Measurements from ENCODE around the gene CPS1.

The CPS1 gene

DNA sequence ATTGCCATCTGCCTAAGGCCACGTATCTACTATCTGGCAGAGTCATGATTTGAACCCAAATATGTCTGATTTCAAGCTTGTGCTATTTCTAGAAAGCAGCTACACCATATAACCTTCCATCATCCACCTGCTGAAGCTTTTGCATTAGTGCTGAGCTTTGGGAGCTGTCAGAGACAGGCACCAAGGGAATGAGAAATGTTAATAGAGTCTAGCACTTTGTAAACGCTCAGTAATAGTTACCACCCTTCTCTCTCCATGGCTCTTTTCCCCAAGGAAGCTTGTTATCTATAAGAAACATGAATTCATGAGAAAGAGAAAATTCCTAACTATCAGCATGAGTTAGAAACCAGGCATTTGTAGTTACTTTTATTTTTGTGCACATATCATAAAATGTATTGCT, 151.5 kb downstream of the CPS1 start:
- no peak overlapping the region for H3K9ac ChIP-seq (ENCODE audit: low read length)

DNA sequence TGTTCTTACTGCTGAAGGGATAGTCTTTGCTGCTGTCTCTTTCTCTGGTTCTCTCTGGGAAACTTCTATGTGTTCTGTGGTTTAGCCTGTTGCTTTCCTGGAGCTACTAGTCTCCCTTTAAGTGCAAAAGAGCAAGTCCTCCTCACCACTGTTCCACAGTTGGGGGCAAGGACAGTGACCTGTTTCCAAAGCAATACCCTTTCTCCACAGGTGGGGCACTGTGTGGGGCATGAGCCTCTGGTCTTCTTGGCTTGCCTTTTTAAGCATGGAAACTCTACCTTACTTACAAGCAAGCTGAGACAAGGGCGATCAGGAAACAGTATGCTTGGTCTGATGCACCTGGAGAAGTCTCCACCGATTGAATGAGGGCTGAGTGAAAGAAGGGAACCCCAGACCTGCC, 156.7 kb downstream of the CPS1 start:
- Histone ChIP-seq H3K9ac (ENCODE audit: low read length) (no peak overlapping the region), H3K27ac (ENCODE audit: low read depth, low read length) (no peak overlapping the region), H3K36me3 (ENCODE audit: insufficient read depth, low read length) (no peaks in the 10 kb centered on the region), H3K27me3 (ENCODE audit: control insufficient read depth in 1 of 2, insufficient read depth in 2 of 2, low read length in 2 of 2) (no peaks in the 10 kb centered on the region), H3K9me3 (ENCODE audit: low read length) (no peaks in the 10 kb centered on the region), H3K4me1 (ENCODE audit: insufficient read depth, low read length) (no peaks in the 10 kb centered on the region), H3K4me3 (ENCODE audit: low read depth in 1 of 2, low read length in 2 of 2) (no peak overlapping the region)

More for the DNA sequence above, 151.5 kb downstream of the CPS1 start:
- Histone ChIP-seq H3K9me3 (ENCODE audit: low read length) (no peaks in the 10 kb centered on the region), H3K4me1 (ENCODE audit: insufficient read depth, low read length) (no peaks in the 10 kb centered on the region), H3K27ac (ENCODE audit: low read depth, low read length) (no peak overlapping the region), H3K36me3 (ENCODE audit: insufficient read depth, low read length) (no peaks in the 10 kb centered on the region), H3K27me3 (ENCODE audit: control insufficient read depth in 1 of 2, insufficient read depth in 2 of 2, low read length in 2 of 2) (no peaks in the 10 kb centered on the region), H3K4me3 (ENCODE audit: low read depth in 1 of 2, low read length in 2 of 2) (no peak overlapping the region)

DNA sequence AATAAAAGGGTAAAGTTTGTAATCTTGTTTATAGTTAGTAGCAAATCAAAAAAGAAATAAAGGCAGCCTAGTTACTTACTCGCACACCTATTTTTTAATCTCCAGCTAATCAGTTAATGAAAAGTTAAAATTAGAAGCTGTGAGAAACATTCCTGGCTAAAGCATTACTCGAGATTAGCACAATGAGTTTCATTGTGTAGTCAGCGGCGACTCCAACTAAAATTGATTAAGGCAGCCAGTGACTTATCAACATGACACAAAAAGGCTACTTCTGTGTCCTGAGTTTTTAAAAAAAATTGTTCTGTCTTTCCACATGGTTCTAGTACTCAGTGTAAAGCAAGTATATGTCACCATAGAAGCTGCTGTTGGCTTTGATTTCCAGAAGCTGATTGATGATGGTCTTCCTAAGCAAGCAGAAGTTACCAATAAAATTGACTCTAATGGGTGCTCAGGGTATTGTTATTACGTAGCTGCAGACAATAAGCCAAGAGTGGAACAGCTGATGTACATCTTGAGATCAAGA, 159.2 kb downstream of the CPS1 start:
- no peaks in the 10 kb centered on the region for H3K27me3 ChIP-seq (ENCODE audit: control insufficient read depth in 1 of 2, insufficient read depth in 2 of 2, low read length in 2 of 2)
- no peak overlapping the region for H3K9ac ChIP-seq (ENCODE audit: low read length)
- no peak overlapping the region for H3K4me3 ChIP-seq (ENCODE audit: low read depth in 1 of 2, low read length in 2 of 2)
- H3K4me1 ChIP-seq (ENCODE audit: insufficient read depth, low read length): no peaks in the 10 kb centered on the region
- H3K9me3 ChIP-seq (ENCODE audit: low read length): no peaks in the 10 kb centered on the region
- no peaks in the 10 kb centered on the region for H3K36me3 ChIP-seq (ENCODE audit: insufficient read depth, low read length)
- H3K27ac ChIP-seq (ENCODE audit: low read depth, low read length): no peak overlapping the region

DNA sequence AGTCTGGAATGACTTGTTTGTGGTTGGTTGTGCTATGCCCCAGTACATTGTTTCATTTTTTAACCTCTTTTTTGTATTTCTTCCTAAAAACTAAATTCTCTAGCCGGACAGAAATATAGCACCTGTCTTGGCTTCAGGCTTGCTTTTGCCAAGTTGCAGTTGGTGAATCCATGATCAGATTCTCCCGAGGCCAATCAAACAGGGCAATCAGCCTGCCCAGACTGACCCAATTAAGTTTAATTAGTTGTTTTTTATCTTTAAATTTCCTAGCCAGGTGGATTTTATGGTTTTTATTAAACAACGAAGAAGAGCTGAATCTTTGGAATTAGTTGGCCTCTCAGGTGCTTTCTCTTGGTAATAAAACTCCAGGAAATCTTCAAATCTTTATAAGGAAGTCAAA, 162.1 kb downstream of the CPS1 start:
- Histone ChIP-seq H3K27ac (ENCODE audit: low read depth, low read length) (no peak overlapping the region), H3K4me1 (ENCODE audit: insufficient read depth, low read length) (no peaks in the 10 kb centered on the region), H3K27me3 (ENCODE audit: control insufficient read depth in 1 of 2, insufficient read depth in 2 of 2, low read length in 2 of 2) (no peaks in the 10 kb centered on the region), H3K4me3 (ENCODE audit: low read depth in 1 of 2, low read length in 2 of 2) (no peak overlapping the region), H3K36me3 (ENCODE audit: insufficient read depth, low read length) (no peaks in the 10 kb centered on the region), H3K9ac (ENCODE audit: low read length) (no peak overlapping the region), H3K9me3 (ENCODE audit: low read length) (no peaks in the 10 kb centered on the region)

DNA sequence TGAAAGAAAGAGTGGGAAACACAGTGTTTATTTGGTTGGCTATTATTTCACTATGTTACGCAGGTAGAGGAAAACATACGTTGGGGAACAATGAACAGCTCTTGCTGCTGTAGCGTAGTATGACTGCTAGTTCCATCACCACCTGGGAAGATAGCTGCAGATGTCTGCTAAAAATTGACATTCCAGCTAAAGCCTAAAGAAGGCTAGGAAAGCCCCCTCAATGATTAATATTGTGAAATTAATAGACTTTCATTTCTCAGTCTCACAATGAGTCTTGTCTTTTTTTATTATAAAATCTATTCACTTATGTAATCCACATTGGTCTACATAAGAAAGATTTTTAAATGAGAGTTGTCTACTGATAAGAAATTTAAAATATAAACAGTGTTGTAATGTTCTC, 165.7 kb downstream of the CPS1 start:
- no peaks in the 10 kb centered on the region for H3K4me1 ChIP-seq (ENCODE audit: insufficient read depth, low read length)
- H3K36me3 ChIP-seq (ENCODE audit: insufficient read depth, low read length): no peaks in the 10 kb centered on the region
- H3K9ac ChIP-seq (ENCODE audit: low read length): no peak overlapping the region

DNA sequence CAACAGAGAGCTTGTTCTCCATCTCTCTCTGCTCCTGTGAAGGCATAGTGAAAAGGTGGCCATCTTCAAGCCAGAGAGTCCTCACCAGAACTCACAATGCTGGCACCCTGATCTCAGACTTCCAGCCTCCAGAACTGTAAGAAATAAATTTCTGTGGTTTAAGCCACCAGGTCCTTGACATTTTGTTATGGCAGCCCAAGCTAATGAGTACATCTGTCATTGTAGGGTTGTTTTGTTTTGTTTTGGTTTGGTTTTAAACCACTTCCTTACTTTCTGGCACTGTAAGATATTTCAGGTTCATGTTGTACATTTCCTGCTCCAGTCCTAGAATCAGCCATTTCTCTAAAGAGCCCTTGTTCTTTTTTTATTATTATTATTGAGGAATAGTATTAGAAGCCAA, 171.2 kb downstream of the CPS1 start:
- Histone ChIP-seq H3K27me3 (ENCODE audit: control insufficient read depth in 1 of 2, insufficient read depth in 2 of 2, low read length in 2 of 2) (no peaks in the 10 kb centered on the region), H3K4me3 (ENCODE audit: low read depth in 1 of 2, low read length in 2 of 2) (no peak overlapping the region), H3K4me1 (ENCODE audit: insufficient read depth, low read length) (no peaks in the 10 kb centered on the region), H3K36me3 (ENCODE audit: insufficient read depth, low read length) (no peaks in the 10 kb centered on the region), H3K27ac (ENCODE audit: low read depth, low read length) (no peak overlapping the region), H3K9ac (ENCODE audit: low read length) (no peak overlapping the region), H3K9me3 (ENCODE audit: low read length) (no peaks in the 10 kb centered on the region)

More for the DNA sequence above, 165.7 kb downstream of the CPS1 start:
- no peak overlapping the region for H3K27ac ChIP-seq (ENCODE audit: low read depth, low read length)
- H3K9me3 ChIP-seq (ENCODE audit: low read length): no peaks in the 10 kb centered on the region
- no peak overlapping the region for H3K4me3 ChIP-seq (ENCODE audit: low read depth in 1 of 2, low read length in 2 of 2)
- H3K27me3 ChIP-seq (ENCODE audit: control insufficient read depth in 1 of 2, insufficient read depth in 2 of 2, low read length in 2 of 2): no peaks in the 10 kb centered on the region
